GM19397 (cell line): ENCODE data around the gene TP53I11.

Experiments
- ATAC-seq: cut with Tn5 transposase; IDR thresholded peaks from one replicate; pipeline ENCODE4 v1.9.1; 2021; ENCODE audit warnings: mild to moderate bottlenecking, moderate library complexity; ENCODE audit not compliant: unreplicated experiment

TP53I11 gene

DNA sequence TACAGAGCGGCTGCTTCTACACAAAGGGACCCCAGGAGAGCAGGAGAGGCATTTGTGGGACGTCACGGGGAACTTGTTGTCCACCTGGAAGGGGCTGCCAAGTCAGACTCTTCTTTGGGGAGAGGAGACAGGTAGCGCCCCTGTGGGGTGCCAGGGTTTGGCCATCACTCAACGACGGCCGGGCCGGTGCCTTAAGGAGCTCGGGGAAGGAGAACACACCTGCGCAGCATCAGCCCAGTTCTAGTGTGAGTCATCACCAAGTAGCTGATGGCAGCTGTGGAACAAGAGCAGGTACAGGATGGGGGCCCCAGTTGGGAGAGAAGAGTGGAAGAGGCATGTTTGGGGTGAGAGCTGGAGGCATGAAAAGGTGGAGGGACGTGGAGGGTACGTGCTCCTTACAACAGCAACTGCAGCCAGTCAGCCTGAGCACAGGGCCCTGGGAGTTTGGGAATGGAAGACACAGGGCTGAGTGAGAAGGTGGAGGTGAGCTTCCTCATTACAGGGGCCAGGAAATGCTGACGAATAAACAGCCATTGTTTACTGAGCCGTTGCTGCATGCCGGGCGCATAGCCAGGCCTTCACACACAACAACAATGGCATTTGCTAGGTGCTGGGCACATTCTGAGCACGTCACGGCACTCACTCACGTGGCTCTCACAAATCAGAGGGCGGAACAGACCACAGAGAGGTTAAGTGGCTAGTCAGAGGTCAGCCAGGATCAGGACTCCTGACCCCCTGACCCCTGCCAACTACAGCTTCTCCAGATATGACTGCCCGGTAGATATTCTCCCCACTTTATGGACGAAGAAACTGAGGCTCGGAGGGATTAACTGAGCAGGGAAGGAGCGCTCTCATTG lies 29.1 kb upstream of the TP53I11 start:
- no peak for ATAC-seq

GRCh38 chr11:44978961-44979331 lies 28.3 kb upstream of the TP53I11 start:
- ATAC-seq = no peak

GRCh38 chr11:44978274-44978960 lies 27.7 kb upstream of the TP53I11 start:
- no peak for ATAC-seq

- ATAC-seq = no peak
These were observed 26.9 kb upstream of the TP53I11 start for GRCh38 chr11:44977493-44977984.

DNA sequence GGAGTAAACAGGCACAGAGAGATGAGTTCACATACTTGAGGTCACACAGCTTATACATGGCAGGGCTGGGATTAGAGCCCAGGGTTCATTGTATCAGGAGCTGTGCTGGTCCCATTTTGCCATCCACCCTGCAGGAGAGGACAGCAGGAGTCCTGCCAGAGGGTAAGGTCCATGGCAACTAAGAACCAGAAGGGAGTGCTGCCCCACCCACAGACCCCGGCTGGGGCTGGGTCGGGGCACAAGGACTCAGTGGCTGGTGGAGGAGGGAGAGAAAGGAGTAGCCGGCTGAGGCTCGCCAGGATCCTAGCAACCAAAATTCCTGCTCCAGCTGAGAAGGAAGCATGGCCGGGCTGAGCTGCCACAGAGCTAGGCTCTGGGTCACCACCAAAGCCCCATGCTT lies 25.9 kb upstream of the TP53I11 start:
- no peak for ATAC-seq

- no peak for ATAC-seq
These were observed 23.8 kb upstream of the TP53I11 start for GRCh38 chr11:44974402-44975000.

- ATAC-seq = no peak
These were observed 23.1 kb upstream of the TP53I11 start for GRCh38 chr11:44973632-44974401.

- ATAC-seq = no peak
These were observed 22.2 kb upstream of the TP53I11 start for GRCh38 chr11:44972746-44973435.

DNA sequence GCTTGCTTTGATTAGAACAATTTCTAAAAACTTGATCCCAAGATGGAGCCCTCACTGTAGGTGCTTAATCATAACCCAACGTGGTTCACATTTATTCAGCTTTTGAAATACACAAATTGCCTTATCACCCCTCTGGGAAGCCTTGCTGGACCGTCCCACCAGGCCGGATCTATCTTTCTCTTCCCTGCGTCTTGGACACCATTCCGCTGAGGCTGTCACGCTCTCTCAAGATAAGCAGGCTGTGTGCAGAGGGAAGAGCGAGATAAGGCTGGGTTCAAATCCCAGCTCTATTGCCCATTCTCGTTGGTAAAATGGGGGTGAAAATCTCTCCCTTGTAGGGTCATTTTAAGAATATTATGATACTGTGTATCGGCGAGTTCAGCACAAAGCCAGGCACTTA lies 20.5 kb upstream of the TP53I11 start:
- no peak for ATAC-seq

- no peak for ATAC-seq
These were observed 19.6 kb upstream of the TP53I11 start for GRCh38 chr11:44970293-44970692.

- no peak for ATAC-seq
These were observed 19.1 kb upstream of the TP53I11 start for GRCh38 chr11:44969651-44970252.

DNA sequence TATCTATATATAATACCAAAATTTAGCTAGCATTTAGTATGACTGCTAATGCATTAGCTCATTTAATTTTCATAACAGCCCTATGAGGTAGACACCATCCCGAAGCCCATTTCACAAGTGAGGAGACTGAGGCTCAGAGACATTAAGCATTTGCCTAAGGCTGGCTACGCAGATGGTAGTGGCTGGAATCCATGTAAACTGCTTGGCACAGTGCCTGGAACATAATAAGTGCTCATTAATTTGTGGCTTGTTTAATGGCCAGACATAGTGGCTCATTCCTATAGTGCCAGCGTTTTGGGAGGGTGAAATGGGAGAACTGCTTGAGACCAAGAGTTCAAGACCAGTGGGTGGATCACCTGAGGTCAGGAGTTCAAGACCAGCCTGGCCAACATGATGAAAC lies 17.8 kb upstream of the TP53I11 start:
- no peak for ATAC-seq

GRCh38 chr11:44967930-44968496 lies 17.3 kb upstream of the TP53I11 start:
- no peak for ATAC-seq

DNA sequence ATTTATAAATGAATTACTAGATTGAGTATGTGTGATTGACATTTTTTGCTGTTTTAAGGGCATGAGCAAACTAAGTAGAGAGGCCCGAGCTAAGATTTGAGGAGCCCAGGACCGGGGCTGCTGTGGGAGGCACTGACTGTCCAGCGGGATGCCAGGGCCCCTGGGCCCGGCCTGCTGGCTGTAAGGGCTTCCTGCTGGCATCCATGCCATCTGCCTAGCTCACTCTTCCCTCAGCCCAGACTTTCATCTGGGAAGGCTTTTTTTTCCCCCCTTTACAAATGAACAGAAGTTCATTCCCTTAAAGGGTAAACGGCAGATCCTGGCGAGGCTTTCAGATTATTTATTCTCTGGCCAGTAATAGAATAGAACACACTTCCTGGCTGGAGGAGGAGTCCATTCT lies 16.0 kb upstream of the TP53I11 start:
- ATAC-seq = no peak

DNA sequence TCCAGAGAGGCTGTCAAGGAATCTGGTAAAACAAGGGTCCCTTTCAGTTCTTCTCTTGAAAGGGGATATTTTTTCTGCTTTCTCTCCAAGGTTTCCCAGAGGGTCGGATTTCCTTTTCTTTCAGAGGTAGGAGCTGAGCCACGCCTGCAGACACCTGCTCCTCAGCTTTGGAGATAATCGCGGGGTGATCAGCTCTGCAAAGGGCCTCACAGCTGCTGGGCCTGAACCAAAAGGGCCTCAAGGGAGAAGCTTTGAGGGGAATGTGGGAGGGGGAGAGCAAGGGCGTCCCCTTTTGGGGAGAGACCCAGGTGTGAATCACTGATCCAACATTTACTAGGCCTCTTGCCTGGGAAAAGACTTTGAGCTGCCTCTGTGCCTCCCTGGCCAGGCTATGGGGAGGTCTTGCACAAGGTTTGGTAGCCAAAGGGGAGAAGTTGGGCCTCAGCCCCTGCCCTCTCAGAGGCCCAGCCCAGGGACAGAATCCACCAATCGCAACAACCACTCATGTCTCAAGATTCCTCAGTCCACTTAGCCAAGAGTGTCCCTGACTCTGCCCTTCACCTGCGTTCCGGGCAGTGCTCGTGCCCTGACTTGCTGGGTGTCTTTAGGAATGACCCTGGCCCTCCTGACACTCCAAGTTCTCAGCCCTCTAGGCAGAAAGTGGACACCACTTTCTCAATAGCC lies 14.0 kb upstream of the TP53I11 start:
- no peak for ATAC-seq

GRCh38 chr11:44963948-44964347 lies 13.3 kb upstream of the TP53I11 start:
- ATAC-seq = no peak

DNA sequence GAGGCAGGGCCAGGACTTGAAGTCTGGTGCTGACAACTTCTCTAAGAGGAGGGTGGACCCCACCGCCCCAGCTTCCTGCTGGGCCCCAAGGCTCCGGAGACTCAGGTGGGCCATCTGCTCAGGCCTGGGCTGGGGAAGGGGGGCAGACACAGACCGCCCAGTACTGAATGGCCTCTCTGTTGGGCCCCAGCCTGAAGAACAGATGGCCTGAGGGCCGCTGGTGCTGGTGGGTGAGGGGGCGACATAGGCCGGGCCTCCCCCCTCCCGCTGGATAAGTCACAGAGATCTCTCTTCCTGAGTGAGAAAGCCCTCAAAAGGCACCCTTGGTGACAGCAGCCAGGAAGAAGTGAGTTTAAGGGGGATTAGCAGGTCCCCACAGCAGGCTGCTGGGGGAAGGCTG lies 12.5 kb upstream of the TP53I11 start:
- no peak for ATAC-seq

GRCh38 chr11:44962464-44962863 lies 11.8 kb upstream of the TP53I11 start:
- ATAC-seq = no peak

- no peak for ATAC-seq
These were observed 9.6 kb upstream of the TP53I11 start for GRCh38 chr11:44960200-44960845.
